ENCODE data around the gene ST7.

GRCh38 chr7:117076426-117076943 lies 123.2 kb downstream of the ST7 start:
- TF ChIP-seq CTCF (conservative IDR thresholded peaks at IDR 0.05 in 1 of 2, IDR thresholded peaks at IDR 0.05 in 1 of 2; ENCODE audit: low read depth in 1 of 2, low read length in 2 of 2) = no peak
- TF ChIP-seq EZH2 (IDR thresholded peaks at IDR 0.05; ENCODE audit: low read length, missing control alignments) = no peak

Measured in fibroblast of lung (primary cell).